Measurements from ENCODE around the gene FOXS1. TPM values are rescaled to one million over a fixed set of nuclear protein-coding genes. Genes with fewer than 3 reads are reported as not detected.

Gene FOXS1
- total RNA-seq, 1 experiment from 2014 or later: not detected

DNA sequence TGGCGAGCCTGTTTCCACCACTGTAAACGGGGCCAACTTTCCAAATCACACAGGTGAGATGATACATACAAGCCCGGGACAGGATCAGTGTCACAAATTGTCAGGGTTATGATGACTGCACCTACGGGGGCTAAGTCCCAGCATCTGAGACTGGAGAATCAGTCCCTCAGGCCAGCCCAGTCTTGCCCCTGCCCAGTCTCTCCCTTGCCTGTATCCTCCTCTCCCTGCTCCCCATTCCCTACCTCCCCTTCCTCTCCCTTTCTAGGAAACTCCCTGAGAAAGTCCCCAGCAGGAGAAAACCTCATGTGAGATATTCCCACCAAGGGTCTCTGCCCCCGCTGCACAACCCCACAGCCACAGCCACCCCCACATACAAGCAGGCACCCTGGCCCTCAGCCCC is 1.5 kb downstream of the FOXS1 start:
- no peak for DNase-seq (ENCODE audit: low read depth)
- in situ Hi-C loops (cut with HindIII; ENCODE audit: low pct_unique_long_range_greater_than_20kb, low sequenced_read_pairs): no loop called here

- DNase-seq (ENCODE audit: low read depth): no peak
- in situ Hi-C loops (cut with HindIII; ENCODE audit: low pct_unique_long_range_greater_than_20kb, low sequenced_read_pairs): no loop called here
Observed at GRCh38 chr20:31843288-31843687, 2.1 kb downstream of the FOXS1 start.

DNA sequence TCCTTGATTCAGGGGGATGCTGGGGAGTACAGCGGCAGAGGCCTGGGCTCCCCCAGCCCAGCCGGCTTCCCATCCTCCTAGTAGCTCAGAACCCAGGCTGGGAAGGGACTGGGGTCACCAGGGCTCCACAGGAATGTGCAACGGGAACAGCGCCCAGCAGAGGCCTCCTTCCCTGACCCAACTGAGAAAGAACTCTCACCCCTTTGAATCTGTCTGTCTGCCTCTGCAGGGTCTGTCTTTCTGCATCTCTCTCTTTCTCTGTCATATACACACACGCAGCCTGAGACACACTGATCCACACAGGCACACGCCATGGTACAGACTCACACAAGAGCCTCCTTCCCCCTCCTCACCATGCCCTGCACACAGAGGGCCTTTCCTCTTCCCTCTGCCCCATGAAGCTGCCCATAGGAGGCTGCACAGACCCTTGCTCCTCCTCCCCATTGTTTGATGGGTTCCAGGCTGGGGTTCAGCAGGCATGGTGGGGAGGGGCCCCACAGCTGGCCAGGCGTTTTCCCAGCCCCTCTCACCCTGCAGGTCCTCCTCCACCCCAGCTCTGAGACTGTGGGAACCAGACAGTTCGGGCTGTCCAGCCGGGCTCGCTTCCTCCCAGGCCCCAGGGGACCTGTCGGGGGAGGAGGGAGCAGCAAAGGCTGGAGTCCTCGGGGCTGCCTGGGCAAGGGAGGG is 2.8 kb downstream of the FOXS1 start:
- in situ Hi-C loops (cut with HindIII; ENCODE audit: low pct_unique_long_range_greater_than_20kb, low sequenced_read_pairs): no loop called here
- no peak for DNase-seq (ENCODE audit: low read depth)

GRCh38 chr20:31841928-31842327 is 3.5 kb downstream of the FOXS1 start:
- in situ Hi-C loops (cut with HindIII; ENCODE audit: low pct_unique_long_range_greater_than_20kb, low sequenced_read_pairs): no loop called here
- DNase-seq (ENCODE audit: low read depth): peak; percentile 76

DNA sequence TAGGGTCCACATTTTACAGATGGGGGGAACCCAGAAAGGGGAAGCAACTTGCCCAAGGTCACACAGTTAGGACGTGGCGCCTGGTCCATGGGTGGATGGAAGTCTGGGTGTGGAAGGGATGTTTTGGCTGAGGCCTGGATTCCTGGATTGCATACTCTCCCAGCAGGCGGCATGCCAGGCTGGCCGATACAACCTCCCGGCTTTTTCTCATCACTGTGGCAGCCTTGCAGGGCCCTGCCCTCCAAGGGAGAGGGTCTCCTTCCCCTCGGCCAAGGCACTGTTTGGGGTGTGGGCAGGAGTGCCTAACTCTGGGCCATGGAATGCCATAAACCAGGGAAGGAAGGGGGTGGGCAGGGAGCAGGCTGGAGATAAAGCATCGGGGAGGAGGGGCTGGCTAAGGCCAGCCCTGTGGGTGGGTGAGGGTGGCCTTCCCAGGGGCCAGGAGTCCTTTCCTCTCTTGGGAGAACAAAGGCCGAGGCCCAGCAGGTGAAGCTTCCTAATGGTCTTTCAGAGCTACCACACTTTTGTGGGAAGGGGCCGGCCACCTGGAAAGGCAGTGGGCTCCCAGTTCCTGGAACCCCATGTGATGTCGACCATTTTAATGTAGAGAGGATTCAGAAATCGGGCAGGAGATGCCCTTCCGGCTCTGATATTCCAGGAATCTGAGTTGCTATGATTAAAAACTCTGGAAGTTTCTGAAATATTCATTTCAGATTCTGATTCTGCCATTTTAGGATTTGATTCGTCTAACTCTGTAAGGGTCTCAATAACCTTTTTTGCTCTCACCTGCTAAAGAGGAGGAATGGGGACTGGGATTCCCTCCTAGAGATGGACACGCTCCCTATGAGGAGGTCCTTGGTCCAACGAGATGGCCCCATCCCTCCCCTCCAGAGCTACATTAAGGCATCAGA is 4.2 kb downstream of the FOXS1 start:
- no peak for DNase-seq (ENCODE audit: low read depth)
- in situ Hi-C loops (cut with HindIII; ENCODE audit: low pct_unique_long_range_greater_than_20kb, low sequenced_read_pairs): no loop called here

DNA sequence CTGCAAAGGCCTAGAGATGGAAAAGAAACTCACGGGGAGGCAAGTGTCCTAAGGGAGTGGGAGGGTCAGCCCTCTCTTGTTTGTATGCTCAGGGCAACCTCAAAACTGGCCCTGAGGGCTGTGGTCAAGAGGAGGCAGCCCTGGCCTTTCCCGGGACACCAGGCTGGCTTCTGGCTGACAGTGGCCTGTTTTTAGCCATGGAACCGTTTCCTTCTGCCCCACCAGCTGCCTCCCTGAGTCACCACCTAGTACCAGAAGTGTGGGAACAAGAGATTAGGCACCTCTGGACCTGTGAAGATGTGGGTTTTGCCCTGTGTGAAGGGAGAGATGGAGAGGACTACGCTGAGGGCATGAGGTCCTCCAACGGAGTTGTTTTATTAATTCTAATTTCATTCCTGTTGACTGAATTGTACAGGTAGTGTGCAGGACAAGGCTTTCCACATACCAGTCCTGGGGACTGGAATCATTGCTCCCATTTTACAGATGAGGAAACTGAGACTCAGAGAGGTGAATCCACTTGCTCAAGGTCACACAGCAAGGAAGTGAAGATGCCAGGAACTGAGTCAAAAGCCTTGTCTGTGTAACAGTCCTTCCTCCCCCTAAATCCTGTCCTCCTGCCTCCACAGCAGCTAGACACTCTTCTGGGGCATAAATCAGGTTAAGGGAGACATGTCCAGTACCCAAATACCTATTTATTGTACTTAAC is 5.5 kb downstream of the FOXS1 start:
- in situ Hi-C loops (cut with HindIII; ENCODE audit: low pct_unique_long_range_greater_than_20kb, low sequenced_read_pairs): no loop called here

DNA sequence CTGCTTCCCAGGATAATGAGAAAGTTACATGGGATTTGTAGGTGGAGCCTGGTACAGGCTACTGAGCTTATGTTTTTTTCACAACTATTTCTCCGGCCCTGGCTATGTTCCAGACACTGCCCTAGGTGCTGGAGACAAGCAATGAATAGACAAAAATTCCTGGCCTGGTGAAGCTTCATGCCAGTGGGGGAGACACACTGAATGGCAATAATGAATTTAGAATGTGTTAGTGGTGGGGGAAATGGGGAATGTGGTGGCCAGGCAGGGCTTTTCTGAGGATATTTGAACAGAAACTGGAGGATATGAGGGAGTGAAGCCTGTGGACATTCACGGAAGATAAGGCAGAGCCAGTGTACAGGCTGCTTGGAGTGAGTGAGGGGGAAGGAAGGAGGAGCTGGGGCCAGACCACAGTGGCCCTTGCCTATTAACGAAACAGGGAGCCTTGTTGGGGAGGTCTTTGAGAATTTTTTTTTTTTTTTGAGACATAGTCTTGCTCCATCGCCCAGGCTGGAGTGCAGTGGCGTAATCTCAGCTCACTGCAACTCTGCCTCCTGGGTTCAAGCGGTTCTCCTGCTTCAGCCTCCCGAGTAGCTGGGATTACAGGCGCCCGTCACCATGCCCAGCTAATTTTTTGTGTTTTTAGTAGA is 6.6 kb downstream of the FOXS1 start:
- in situ Hi-C loops (cut with HindIII; ENCODE audit: low pct_unique_long_range_greater_than_20kb, low sequenced_read_pairs): no loop called here

More for the DNA sequence above, 5.5 kb downstream of the FOXS1 start:
- DNase-seq (ENCODE audit: low read depth): no peak

GRCh38 chr20:31837896-31838397 is 7.5 kb downstream of the FOXS1 start:
- DNase-seq (ENCODE audit: low read depth): no peak
- in situ Hi-C loops (cut with HindIII; ENCODE audit: low pct_unique_long_range_greater_than_20kb, low sequenced_read_pairs): no loop called here

More for the DNA sequence above, 6.6 kb downstream of the FOXS1 start:
- DNase-seq (ENCODE audit: low read depth): peak; percentile 55

DNA sequence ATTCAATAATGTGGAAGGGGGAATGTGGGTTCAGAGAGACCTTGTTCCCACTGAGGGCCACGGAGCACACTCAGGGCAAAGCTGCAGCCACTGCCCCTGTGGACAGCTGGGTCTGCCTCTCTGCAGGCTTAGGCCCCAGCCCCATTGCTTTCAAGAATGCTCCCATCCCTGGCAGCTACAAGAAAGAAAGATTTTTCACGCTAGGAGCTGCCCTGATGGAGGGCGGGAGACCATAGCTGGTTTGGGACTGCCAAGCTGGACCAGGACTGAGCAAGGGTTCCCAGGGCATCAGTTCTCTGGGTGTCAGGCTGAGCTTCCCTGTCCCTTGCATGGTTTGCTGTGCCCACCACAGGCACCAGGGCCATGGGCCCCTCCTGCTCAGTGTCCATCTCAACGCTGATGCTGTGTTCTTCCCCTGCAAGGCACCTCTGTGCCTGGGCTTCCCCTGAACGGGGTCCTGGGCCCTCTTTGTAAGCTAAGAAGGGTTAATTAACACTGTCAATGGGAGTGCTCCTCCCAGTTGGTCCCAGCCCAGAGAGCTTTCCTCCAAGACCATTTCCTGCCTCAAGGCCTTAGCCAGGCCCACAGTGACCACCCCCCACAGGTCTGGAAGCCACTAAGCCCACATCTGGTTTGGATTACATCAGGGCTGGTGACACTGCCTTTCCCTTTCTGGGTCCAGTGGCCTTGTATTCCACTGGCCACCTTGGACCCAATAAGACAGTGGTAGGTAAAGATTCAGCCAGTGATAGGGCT is 8.4 kb downstream of the FOXS1 start:
- in situ Hi-C loops (cut with HindIII; ENCODE audit: low pct_unique_long_range_greater_than_20kb, low sequenced_read_pairs): no loop called here

DNA sequence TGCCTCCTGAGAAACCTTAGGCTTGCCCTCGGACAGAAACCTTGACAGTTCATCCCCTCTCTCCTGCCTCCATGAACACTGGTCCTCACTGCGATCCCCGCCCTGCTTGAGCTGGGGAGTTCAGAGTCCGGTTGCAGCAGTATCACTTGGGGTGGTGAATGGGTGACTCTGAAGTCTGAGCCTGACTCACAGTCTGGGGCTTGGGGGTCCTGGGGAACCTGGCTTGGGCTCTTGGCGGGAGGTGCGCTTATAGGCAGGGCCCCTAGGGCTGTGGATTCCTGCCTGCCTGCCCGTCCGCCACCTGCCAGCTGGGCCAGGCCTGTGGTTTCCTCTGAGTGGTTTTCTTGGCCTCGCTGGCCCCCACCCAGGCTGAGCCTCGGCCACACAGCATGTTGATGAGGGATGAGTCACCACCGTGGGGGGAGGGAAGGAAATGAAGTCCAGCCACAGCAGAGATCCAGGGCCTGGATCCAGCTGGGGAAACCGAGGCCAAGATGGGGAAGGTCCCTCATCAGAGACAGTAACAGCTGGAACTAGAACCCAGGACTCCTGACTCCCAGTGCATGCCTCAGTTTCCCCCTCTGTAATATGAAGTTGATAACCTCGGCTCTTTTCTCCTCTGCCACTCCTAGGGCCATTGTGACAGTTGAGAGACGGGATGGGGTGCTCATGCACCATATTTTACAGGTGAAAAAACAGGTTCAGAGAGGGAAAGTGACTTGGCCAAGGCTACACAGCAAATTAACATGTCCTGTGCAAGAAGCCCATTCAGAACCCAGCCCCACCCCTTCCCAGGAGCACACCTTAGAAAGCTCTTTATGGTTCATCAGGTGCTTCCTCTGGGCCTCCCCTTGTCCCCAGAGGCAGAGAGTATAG is 9.2 kb downstream of the FOXS1 start:
- DNase-seq (ENCODE audit: low read depth): peak; percentile 90
- in situ Hi-C loops (cut with HindIII; ENCODE audit: low pct_unique_long_range_greater_than_20kb, low sequenced_read_pairs): no loop called here

More for the DNA sequence above, 8.4 kb downstream of the FOXS1 start:
- DNase-seq (ENCODE audit: low read depth): no peak

- in situ Hi-C loops (cut with HindIII; ENCODE audit: low pct_unique_long_range_greater_than_20kb, low sequenced_read_pairs): no loop called here
- DNase-seq (ENCODE audit: low read depth): no peak
Observed at GRCh38 chr20:31835554-31835953, 9.8 kb downstream of the FOXS1 start.

GRCh38 chr20:31833931-31834521 is 11.4 kb downstream of the FOXS1 start:
- DNase-seq (ENCODE audit: low read depth): no peak
- in situ Hi-C loops (cut with HindIII; ENCODE audit: low pct_unique_long_range_greater_than_20kb, low sequenced_read_pairs): no loop called here

- DNase-seq (ENCODE audit: low read depth): peak; percentile 46
- in situ Hi-C loops (cut with HindIII; ENCODE audit: low pct_unique_long_range_greater_than_20kb, low sequenced_read_pairs): no loop called here
Observed at GRCh38 chr20:31833130-31833930, 12.1 kb downstream of the FOXS1 start.

DNA sequence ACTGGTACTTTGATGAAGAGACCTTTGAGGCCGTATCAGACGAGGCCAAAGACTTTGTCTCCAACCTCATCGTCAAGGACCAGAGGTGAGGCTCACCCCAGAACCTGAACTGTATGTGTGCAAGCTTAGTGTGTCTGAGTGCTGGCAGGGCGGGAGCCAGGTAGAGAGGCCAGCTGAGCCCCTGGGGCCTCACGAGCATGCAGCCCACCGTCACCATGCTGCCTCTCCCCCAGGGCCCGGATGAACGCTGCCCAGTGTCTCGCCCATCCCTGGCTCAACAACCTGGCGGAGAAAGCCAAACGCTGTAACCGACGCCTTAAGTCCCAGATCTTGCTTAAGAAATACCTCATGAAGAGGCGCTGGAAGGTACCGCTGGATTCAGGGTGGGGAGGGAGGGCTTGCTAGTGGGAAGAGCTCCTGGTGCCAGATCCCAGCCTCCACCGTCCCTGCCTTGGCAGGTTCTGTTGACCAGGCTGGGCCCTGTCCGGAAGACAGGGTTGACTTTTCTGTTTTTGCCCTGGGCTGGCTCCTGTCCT is 13.6 kb downstream of the FOXS1 start:
- in situ Hi-C loops (cut with HindIII; ENCODE audit: low pct_unique_long_range_greater_than_20kb, low sequenced_read_pairs): no loop called here
- no peak for DNase-seq (ENCODE audit: low read depth)

DNA sequence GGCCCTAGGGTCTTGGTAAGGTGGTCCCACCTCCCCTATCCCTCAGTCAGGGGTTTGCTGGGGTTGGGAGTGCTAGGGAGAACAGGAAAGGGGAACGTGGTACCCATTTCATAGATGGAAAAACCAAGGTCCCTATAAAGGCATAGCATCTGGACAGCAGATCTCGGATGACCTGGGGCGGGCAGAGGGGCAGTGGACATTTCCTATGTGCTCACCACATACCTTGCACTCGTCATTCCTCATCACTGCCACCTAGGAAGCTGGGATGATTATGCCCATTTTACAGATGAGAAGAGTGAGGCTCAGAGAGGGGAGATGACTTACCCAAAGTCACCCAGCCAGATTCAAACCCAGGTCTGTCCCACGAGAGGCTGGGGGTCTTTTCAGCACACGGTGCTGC is 14.2 kb downstream of the FOXS1 start:
- DNase-seq (ENCODE audit: low read depth): no peak
- in situ Hi-C loops (cut with HindIII; ENCODE audit: low pct_unique_long_range_greater_than_20kb, low sequenced_read_pairs): no loop called here
